Astrocyte of the spinal cord (primary cell): ENCODE results near the gene UNC13C.

Experiments used
- DNase-seq: peaks from one replicate; pipeline ENCODE4 v3.0.0; 2011; ENCODE audit warnings: low read depth, low spot score
- H3K4me3 ChIP-seq: 2 replicates; pipeline ENCODE4 v1.5.1; 2011; ENCODE audit warnings: low read depth, mild to moderate bottlenecking, low read length, moderate library complexity
- CTCF ChIP-seq: IDR thresholded peaks from 2 replicates; pipeline ENCODE4 v1.5.1; 2012; ENCODE audit warnings: low read depth, mild to moderate bottlenecking, low read length, inconsistent platforms
- in situ Hi-C: cut with HindIII; loops from 2 replicates; pipeline ENCODE4 v1.10.0; 2017; ENCODE audit warnings: low sequenced_read_pairs

UNC13C gene

GRCh38 chr15:54288049-54288448 is 309.8 kb downstream of the UNC13C start:
- in situ Hi-C loops, result no loop called here
- DNase-seq, result no peak
- no peak for TF ChIP-seq CTCF
- H3K4me3 ChIP-seq, result no peak overlapping the region

GRCh38 chr15:54289590-54290136 is 311.4 kb downstream of the UNC13C start:
- no peak for DNase-seq
- no peak for TF ChIP-seq CTCF
- no peak overlapping the region for H3K4me3 ChIP-seq
- in situ Hi-C loops, result no loop called here

GRCh38 chr15:54298396-54298795 is 320.2 kb downstream of the UNC13C start:
- in situ Hi-C loops, result no loop called here
- H3K4me3 ChIP-seq, result no peak overlapping the region
- TF ChIP-seq CTCF, result no peak
- no peak for DNase-seq

GRCh38 chr15:54304321-54304720 is 326.1 kb downstream of the UNC13C start:
- H3K4me3 ChIP-seq, result no peak overlapping the region
- no peak for DNase-seq
- no peak for TF ChIP-seq CTCF
- in situ Hi-C loops, result no loop called here

- DNase-seq, result no peak
- TF ChIP-seq CTCF, result no peak
- in situ Hi-C loops, result no loop called here
- no peak overlapping the region for H3K4me3 ChIP-seq
Measured at GRCh38 chr15:54305138-54305537, 326.9 kb downstream of the UNC13C start.

GRCh38 chr15:54307252-54307902 is 329.1 kb downstream of the UNC13C start:
- no peak for TF ChIP-seq CTCF
- in situ Hi-C loops, result no loop called here
- no peak overlapping the region for H3K4me3 ChIP-seq
- DNase-seq, result no peak
